ENCODE data around the gene AGO3. TPM values are rescaled to one million over a fixed set of nuclear protein-coding genes. Genes with fewer than 3 reads are reported as not detected.
"Not testable (repeated sequence)": the region's sequence is repeated elsewhere in the genome, so short reads cannot be mapped to it uniquely, and the experiment has no call there.

Gene AGO3
- total RNA-seq, 4 donors from 2014 or later, result 21.2 to 47.8 (median 36.0) TPM

- no peaks in the 10 kb centered on the region for H3K9me3 ChIP-seq
- no peaks in the 10 kb centered on the region for H3K27me3 ChIP-seq
- H3K4me1 ChIP-seq, result no peaks in the 10 kb centered on the region
- intact Hi-C loops (cut with DNase I; ENCODE audit: low total_unique reads), result no loop called here
- no peak overlapping the region for H3K27ac ChIP-seq
- DNase-seq, result no peak
- H3K36me3 ChIP-seq, result no peaks in the 10 kb centered on the region
- H3K4me3 ChIP-seq, result no peak overlapping the region
- no peak for TF ChIP-seq POLR2A (IDR thresholded peaks at IDR 0.05)
- no peak for TF ChIP-seq CTCF (IDR thresholded peaks at IDR 0.05)
These were observed 32.0 kb downstream of the AGO3 start for GRCh38 chr1:35962952-35963351.

GRCh38 chr1:35964277-35964676 lies 33.4 kb downstream of the AGO3 start:
- H3K36me3 ChIP-seq; DNase-seq; H3K27ac ChIP-seq; H3K4me1 ChIP-seq; H3K27me3 ChIP-seq; H3K9me3 ChIP-seq; H3K4me3 ChIP-seq; intact Hi-C loops (cut with DNase I; ENCODE audit: low total_unique reads): not testable (repeated sequence)

GRCh38 chr1:35968396-35968795 lies 37.5 kb downstream of the AGO3 start:
- Histone ChIP-seq H3K4me3 (no peak overlapping the region), H3K36me3 (no peaks in the 10 kb centered on the region), H3K4me1 (no peaks in the 10 kb centered on the region), H3K9me3 (no peaks in the 10 kb centered on the region), H3K27me3 (no peaks in the 10 kb centered on the region), H3K27ac (no peak overlapping the region)
- intact Hi-C loops (cut with DNase I; ENCODE audit: low total_unique reads), result no loop called here
- TF ChIP-seq CTCF (IDR thresholded peaks at IDR 0.05) (no peak), POLR2A (IDR thresholded peaks at IDR 0.05) (no peak)
- DNase-seq, result no peak

- TF ChIP-seq CTCF (IDR thresholded peaks at IDR 0.05) (no peak), POLR2A (IDR thresholded peaks at IDR 0.05) (no peak)
- Histone ChIP-seq H3K4me3 (no peak overlapping the region), H3K9me3 (no peaks in the 10 kb centered on the region), H3K27me3 (no peaks in the 10 kb centered on the region), H3K4me1 (no peaks in the 10 kb centered on the region), H3K27ac (no peak overlapping the region), H3K36me3 (no peaks in the 10 kb centered on the region)
- no peak for DNase-seq
- intact Hi-C loops (cut with DNase I; ENCODE audit: low total_unique reads), result no loop called here
These were observed 40.7 kb downstream of the AGO3 start for GRCh38 chr1:35971601-35972000.

- DNase-seq; H3K9me3 ChIP-seq; H3K27me3 ChIP-seq; H3K27ac ChIP-seq; H3K4me3 ChIP-seq; H3K4me1 ChIP-seq; H3K36me3 ChIP-seq; intact Hi-C loops (cut with DNase I; ENCODE audit: low total_unique reads): not testable (repeated sequence)
These were observed 41.7 kb downstream of the AGO3 start for GRCh38 chr1:35972631-35973030.

GRCh38 chr1:35980090-35980489 lies 49.2 kb downstream of the AGO3 start:
- H3K36me3 ChIP-seq, result no peaks in the 10 kb centered on the region
- H3K9me3 ChIP-seq, result no peaks in the 10 kb centered on the region
- DNase-seq, result no peak
- intact Hi-C loops (cut with DNase I; ENCODE audit: low total_unique reads), result no loop called here
- no peak overlapping the region for H3K4me3 ChIP-seq
- H3K27ac ChIP-seq, result no peak overlapping the region
- TF ChIP-seq POLR2A (IDR thresholded peaks at IDR 0.05), result no peak
- TF ChIP-seq CTCF (IDR thresholded peaks at IDR 0.05), result no peak
- no peaks in the 10 kb centered on the region for H3K27me3 ChIP-seq
- H3K4me1 ChIP-seq, result no peaks in the 10 kb centered on the region

Data from uterus (tissue), 4 donors.